Stomach (tissue), 4 donors: ENCODE data around the gene ETF1.

Experiments used
- POLR2AphosphoS5 ChIP-seq, 3 donors: sonication (generic); formaldehyde crosslinking; IDR thresholded peaks; one replicate each; pipeline ENCODE4 v1.6.1; 2016; ENCODE audit warnings: antibody characterized with exemption in 3 of 3
- TF ChIP-seq, protein P1 (sequence below), 7 experiments: fragments of 450-650 bp in 4 of 7; fragments of 200-600 bp in 3 of 7; sonication (generic) in 3 of 7; IDR thresholded peaks; one replicate each; pipeline ENCODE4 v1.5.1; 2016 to 2019; ENCODE audit warnings: antibody characterized with exemption in 7 of 7, control low read depth in 2 of 7, mild to moderate bottlenecking in 1 of 7

DNA sequence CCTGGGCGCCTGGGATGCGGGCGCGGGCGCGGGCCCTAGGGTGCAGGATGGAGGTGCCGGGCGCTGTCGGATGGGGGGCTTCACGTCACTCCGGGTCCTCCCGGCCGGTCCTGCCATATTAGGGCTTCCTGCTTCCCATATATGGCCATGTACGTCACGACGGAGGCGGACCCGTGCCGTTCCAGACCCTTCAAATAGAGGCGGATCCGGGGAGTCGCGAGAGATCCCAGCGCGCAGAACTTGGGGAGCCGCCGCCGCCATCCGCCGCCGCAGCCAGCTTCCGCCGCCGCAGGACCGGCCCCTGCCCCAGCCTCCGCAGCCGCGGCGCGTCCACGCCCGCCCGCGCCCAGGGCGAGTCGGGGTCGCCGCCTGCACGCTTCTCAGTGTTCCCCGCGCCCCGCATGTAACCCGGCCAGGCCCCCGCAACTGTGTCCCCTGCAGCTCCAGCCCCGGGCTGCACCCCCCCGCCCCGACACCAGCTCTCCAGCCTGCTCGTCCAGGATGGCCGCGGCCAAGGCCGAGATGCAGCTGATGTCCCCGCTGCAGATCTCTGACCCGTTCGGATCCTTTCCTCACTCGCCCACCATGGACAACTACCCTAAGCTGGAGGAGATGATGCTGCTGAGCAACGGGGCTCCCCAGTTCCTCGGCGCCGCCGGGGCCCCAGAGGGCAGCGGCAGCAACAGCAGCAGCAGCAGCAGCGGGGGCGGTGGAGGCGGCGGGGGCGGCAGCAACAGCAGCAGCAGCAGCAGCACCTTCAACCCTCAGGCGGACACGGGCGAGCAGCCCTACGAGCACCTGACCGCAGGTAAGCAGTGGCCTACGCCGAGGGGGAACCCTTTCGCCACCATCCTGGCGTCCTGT is 77.5 kb downstream of the ETF1 start, which contains the start of gene EGR1:
- TF ChIP-seq, protein P1, sequence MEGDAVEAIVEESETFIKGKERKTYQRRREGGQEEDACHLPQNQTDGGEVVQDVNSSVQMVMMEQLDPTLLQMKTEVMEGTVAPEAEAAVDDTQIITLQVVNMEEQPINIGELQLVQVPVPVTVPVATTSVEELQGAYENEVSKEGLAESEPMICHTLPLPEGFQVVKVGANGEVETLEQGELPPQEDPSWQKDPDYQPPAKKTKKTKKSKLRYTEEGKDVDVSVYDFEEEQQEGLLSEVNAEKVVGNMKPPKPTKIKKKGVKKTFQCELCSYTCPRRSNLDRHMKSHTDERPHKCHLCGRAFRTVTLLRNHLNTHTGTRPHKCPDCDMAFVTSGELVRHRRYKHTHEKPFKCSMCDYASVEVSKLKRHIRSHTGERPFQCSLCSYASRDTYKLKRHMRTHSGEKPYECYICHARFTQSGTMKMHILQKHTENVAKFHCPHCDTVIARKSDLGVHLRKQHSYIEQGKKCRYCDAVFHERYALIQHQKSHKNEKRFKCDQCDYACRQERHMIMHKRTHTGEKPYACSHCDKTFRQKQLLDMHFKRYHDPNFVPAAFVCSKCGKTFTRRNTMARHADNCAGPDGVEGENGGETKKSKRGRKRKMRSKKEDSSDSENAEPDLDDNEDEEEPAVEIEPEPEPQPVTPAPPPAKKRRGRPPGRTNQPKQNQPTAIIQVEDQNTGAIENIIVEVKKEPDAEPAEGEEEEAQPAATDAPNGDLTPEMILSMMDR (IDR thresholded peaks at IDR 0.05), result no peak
- peak; percentile 48 to 98 (median 98) for TF ChIP-seq POLR2AphosphoS5 (IDR thresholded peaks at IDR 0.05)
